Right lobe of liver (tissue), 6 donors: ENCODE measurements around the gene MYOM3. TPM values are rescaled to one million over a fixed set of nuclear protein-coding genes. Genes with fewer than 3 reads are reported as not detected.

ENCODE experiments used
- ATAC-seq, 4 donors: fragments of 200-7000 bp; cut with Tn5 transposase; one replicate each; pipeline ENCODE4 v1.9.1; 2020; ENCODE audit warnings: mild to moderate bottlenecking in 4 of 4, moderate library complexity in 4 of 4
- DNase-seq, 3 donors: peaks; one replicate each; pipeline ENCODE4 v3.0.0-alpha.2; 2020
- H3K27ac ChIP-seq, 3 donors: fragments of 200-600 bp; one replicate each; pipeline ENCODE4 v1.8.0; 2022
- H3K27me3 ChIP-seq, 2 donors: fragments of 200-600 bp; one replicate each; pipeline ENCODE4 v1.8.0; 2022
- H3K36me3 ChIP-seq, 4 donors: fragments of 200-600 bp; sonication (generic) in 1 of 4; one replicate each; pipeline versions ENCODE4 v1.5.1 to v1.8.0; 2017 to 2022; ENCODE audit warnings: control low read depth in 1 of 4
- H3K4me1 ChIP-seq, 4 donors: fragments of 200-600 bp; sonication (generic) in 1 of 4; one replicate each; pipeline versions ENCODE4 v1.5.1 to v1.8.0; 2017 to 2022; ENCODE audit warnings: control low read depth in 1 of 4
- H3K4me3 ChIP-seq, 3 donors: fragments of 200-600 bp; one replicate each; pipeline ENCODE4 v1.8.0; 2022
- H3K9me3 ChIP-seq, 4 donors: fragments of 200-600 bp; sonication (generic) in 1 of 4; one replicate each; pipeline versions ENCODE4 v1.5.1 to v1.8.0; 2017 to 2022; ENCODE audit warnings: control low read depth in 1 of 4
- CTCF ChIP-seq, 4 donors: fragments of 200-600 bp in 3 of 4; fragments of 450-650 bp in 1 of 4; IDR thresholded peaks; one replicate each; pipeline versions ENCODE4 v1.5.1 to v1.8.0; 2016 to 2022; ENCODE audit warnings: antibody characterized with exemption in 4 of 4, mild to moderate bottlenecking in 2 of 4
- POLR2A ChIP-seq: fragments of 450-650 bp; IDR thresholded peaks from one replicate; pipeline ENCODE4 v1.6.1; 2017; ENCODE audit warnings: antibody characterized with exemption, mild to moderate bottlenecking
- WGBS: methylation state at CpG from one replicate; pipeline ENCODE4 v1.1.6; 2018; ENCODE audit warnings: low coverage, low lambda C conversion rate; ENCODE audit not compliant: insufficient coverage; ENCODE audit errors: missing lambda C conversion rate; 5-methylcytosine and 5-hydroxymethylcytosine counted together
- intact Hi-C, 2 donors: fragments of 100-400 bp; cut with DNase I; formaldehyde crosslinking; loops; one replicate each; pipeline versions ENCODE4 v1.11.2 to v1.14.1; 2022
- total RNA-seq, 6 experiments: library from RNA; depleted of rRNA in 2 of 6; stranded (reverse); fragments of >200 nt in 2 of 6; fragmentation: NEBNext Ultra II Directional in 3 of 6; extraction: Animal tissue kit (Norgen Biotek cat#: 25700) in 3 of 6; gene quantifications; one replicate each; pipeline versions ENCODE4 v1.1.0 to v1.2.4, GENCODE V29; 2016 to 2023
- donor health status: DM: no; HTN: yes; CAD: no.
- donor health status: DM: no; HTN: no; CAD: no.
- donor health status: DM: no; HTN: no; CAD: no.
- donor health status: DM: no; HTN: yes; CAD: no.
- donor health status: DM: no; HTN: yes; CAD: no.

The MYOM3 gene
- total RNA-seq, 6 experiments from 2014 or later, result 0.04 to 0.37 (median 0.13) TPM

DNA sequence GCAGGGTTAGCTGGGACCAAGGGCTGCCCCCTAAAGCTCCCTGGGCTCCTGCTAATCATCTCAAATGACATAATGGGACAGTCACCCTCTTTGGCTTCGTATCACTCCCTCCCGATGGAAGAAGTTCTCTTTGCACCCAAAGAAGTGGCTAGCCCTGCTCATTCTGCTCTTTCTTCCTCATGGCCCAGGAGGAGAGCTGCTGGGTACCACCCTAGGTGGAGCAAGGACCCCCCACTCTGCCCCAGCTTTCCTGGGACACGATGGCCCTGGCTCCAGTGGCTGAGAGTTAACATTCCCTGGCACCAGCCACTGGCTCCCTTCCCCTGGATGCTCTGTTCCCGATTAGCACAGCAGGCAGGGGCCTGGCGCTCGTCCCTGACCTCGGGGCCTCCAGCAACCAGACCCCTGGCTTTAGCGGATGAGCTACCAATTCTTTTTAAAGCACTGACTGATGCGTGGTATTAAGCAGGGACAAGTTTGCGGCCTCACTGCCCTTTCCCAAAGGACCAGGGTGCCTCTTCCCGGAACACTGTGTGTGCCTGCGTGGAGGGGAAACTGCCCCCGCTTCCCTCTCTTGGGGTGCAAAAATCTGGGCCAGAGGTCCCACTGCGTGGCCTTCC, 1.2 kb downstream of the MYOM3 start:
- DNase-seq (no peak), ATAC-seq (no peak)
- TF ChIP-seq CTCF (IDR thresholded peaks at IDR 0.05) (no peak), POLR2A (no peak)
- H3K27ac ChIP-seq, result no peak overlapping the region
- WGBS, result 63% methylated on average over 2 of the region's 14 CpGs
- no peak overlapping the region for H3K4me3 ChIP-seq
- no peaks in the 10 kb centered on the region for H3K4me1 ChIP-seq
- no peaks in the 10 kb centered on the region for H3K27me3 ChIP-seq
- intact Hi-C loops, result no loop called here
- no peaks in the 10 kb centered on the region for H3K36me3 ChIP-seq
- no peaks in the 10 kb centered on the region for H3K9me3 ChIP-seq

DNA sequence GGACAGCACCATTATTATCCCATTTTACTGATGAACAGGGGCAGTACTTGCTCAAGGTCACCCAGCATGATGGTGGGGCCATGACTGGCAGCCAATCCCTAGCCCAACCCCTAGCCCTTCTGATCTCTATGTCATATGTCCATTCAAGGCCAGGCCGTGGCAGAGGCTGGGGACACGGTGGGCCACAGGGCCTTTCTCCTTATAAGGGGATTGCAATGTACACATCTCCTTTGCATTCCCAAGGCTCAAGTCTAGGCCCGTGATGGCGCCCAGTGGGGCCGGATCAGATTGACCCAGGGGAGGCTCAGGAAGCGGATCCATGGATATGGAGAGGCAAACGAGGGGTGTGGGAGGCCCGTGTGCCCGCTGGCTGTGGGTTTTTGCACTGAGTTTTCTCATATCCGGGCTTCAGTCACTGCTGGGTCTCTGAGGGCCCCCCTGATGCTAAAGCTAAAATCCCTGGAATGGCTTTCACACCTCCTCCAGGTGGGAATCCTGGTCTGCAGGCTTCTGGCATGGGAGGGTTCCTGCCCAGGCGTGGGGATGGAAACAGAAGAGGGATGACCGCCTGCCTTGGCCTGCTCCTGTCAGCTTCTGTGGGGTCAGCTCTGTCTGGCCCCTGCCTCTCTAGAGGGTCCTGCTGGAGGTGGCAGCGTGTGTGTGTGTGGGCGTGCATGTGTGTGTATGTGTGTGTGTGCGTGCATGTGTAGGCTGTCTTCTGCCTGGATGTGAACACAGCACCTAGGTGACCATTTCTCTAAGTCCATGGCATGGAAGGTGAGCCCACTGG, 2.1 kb downstream of the MYOM3 start:
- 77% methylated on average over 8 of the region's 15 CpGs for WGBS
- Histone ChIP-seq H3K36me3 (no peaks in the 10 kb centered on the region), H3K4me3 (no peak overlapping the region), H3K27ac (no peak overlapping the region), H3K9me3 (no peaks in the 10 kb centered on the region), H3K4me1 (no peaks in the 10 kb centered on the region), H3K27me3 (no peaks in the 10 kb centered on the region)
- ATAC-seq (no peak), DNase-seq (no peak)
- TF ChIP-seq CTCF (IDR thresholded peaks at IDR 0.05), result no peak
- TF ChIP-seq POLR2A, result no peak
- intact Hi-C loops, result no loop called here

DNA sequence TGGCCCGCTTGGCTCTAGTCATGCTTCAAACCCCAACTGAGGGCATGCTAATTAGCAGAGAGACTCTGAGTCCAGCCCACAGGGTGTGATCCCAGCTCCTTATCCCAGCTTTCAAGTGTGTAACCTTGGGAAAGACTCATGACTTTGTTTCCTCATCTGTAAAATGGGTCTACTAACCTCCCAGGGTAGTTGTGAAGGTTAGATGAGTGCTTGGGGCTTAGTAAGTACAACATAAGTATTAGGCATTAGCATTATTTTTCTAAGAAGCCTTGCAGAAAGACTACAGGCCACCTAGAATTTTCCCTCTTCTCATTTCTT, 2.8 kb downstream of the MYOM3 start:
- no peaks in the 10 kb centered on the region for H3K36me3 ChIP-seq
- WGBS, result 75% methylated on average over 1 of the region's 1 CpG
- H3K27me3 ChIP-seq, result no peaks in the 10 kb centered on the region
- no peak overlapping the region for H3K4me3 ChIP-seq
- no peak overlapping the region for H3K27ac ChIP-seq
- DNase-seq (no peak), ATAC-seq (no peak)
- H3K4me1 ChIP-seq, result no peaks in the 10 kb centered on the region
- intact Hi-C loops, result no loop called here
- H3K9me3 ChIP-seq, result no peaks in the 10 kb centered on the region
- TF ChIP-seq POLR2A (no peak), CTCF (IDR thresholded peaks at IDR 0.05) (no peak)

DNA sequence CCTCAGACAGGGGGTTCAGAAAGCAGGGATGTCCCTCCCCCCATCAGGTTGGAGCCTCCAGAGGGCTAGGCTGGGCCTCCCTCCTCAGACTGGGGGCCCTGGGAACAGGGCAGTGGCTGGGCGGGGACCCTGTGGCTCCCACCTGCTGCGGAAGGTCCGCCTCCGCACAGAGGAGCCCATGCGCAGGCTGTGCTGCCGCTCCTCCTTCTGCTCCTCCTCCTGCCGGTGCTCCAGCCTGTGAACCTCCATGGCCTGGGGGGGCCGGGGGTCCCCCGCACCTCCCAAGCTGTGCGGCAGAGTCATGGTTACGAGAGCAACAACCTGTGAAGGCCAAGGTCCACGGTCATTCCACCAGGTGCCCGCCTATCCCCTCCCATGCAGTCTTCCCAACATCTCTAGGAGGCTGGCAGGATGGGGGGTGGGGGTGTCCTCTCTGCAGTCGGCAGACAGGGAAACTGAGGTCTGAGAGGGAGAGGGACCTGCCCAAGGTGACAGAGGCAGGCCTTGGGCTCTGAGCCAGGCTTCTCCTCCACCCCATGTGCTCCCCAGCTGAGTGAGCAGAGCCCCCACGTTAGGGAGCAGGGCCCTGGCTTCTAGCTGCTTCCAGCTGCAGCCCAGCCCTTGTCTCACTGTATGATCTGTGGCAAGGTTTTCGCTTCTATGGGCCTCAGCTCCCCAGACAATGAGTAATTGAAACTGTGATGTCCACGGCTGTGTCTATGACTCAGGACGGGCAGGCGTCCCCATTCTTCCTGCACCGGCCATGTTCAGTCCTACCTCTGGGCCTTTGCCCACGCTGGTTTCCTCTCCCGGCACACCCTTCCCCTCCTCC, 3.4 kb downstream of the MYOM3 start:
- Histone ChIP-seq H3K4me3 (no peak overlapping the region), H3K27me3 (no peaks in the 10 kb centered on the region), H3K36me3 (no peaks in the 10 kb centered on the region), H3K27ac (no peak overlapping the region), H3K4me1 (no peaks in the 10 kb centered on the region), H3K9me3 (no peaks in the 10 kb centered on the region)
- WGBS, result 66% methylated on average over 6 of the region's 22 CpGs
- intact Hi-C loops, result no loop called here
- DNase-seq, result no peak
- TF ChIP-seq POLR2A (no peak), CTCF (IDR thresholded peaks at IDR 0.05) (no peak)
- no peak for ATAC-seq
